T-helper 2 cell treated with Interferon-gamma antibody and Interleukin-4, amounts not matched to agents 100 ng/mL and 5 ng/mL, for 36 hours (primary cell): Measurements from ENCODE around the gene ZNF366. TPM values are rescaled to one million over a fixed set of nuclear protein-coding genes. Genes with fewer than 3 reads are reported as not detected.
"Not testable (repeated sequence)": the region's sequence is repeated elsewhere in the genome, so short reads cannot be mapped to it uniquely, and the experiment has no call there.

Source experiments
- intact Hi-C: fragments of 100-400 bp; cut with micrococcal nuclease; formaldehyde crosslinking; loops from one replicate; pipeline ENCODE4 v1.15.1; 2023
- total RNA-seq: library from RNA; stranded (reverse); gene quantifications from 2 replicates; pipeline ENCODE4 v1.2.3, GENCODE V29; 2022

ZNF366 gene
- total RNA-seq, 1 donor from 2014 or later, result not detected

DNA sequence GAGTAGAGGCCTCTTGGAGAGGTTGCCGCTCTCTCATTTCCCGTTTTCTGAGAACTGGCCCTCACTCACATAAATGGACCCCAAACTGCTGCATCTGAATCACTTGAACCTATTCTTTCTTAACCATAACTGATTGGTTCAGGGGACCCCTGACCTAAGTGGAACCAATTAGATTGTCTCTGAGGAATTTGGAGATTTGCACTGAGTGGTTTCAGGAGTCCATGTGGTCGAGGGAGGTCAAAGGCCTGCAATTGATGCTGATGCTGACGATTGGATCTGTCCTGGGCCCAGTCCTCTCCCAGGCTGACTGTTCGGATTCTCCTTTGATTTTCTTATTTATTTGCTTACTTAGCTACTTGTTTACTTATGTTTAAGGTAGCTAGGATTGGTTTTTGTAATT, 99.1 kb downstream of the ZNF366 start:
- intact Hi-C loops, result no loop called here

GRCh38 chr5:72407541-72407940, 99.7 kb downstream of the ZNF366 start:
- intact Hi-C loops, result no loop called here

- intact Hi-C loops, result no loop called here
Observed at GRCh38 chr5:72407078-72407477, 100.1 kb downstream of the ZNF366 start.

DNA sequence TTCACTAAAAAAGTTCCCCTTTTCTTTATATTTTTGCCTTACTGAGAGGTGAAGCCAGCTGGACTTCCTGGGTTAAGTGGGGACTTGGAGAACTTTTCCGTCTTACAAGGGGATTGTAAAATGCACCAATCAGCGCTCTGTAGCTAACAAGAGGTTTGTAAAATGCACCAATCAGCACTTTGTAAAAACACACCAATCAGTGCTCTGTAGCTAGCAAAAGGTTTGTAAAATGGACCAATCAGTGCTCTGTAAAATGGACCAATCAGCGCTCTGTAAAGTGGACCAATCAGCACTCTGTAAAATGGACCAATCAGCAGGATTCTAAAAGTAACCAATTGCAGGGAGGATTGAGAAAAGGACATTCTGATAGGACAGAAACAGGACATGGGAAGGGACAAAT, 102.4 kb downstream of the ZNF366 start:
- intact Hi-C loops, result not testable (repeated sequence)

- intact Hi-C loops, result no loop called here
Observed at GRCh38 chr5:72402959-72403628, 104.1 kb downstream of the ZNF366 start.

- intact Hi-C loops, result no loop called here
Observed at GRCh38 chr5:72402381-72402890, 104.8 kb downstream of the ZNF366 start.

GRCh38 chr5:72400950-72401349, 106.3 kb downstream of the ZNF366 start:
- intact Hi-C loops, result no loop called here

- intact Hi-C loops, result no loop called here
Observed at GRCh38 chr5:72397836-72398235, 109.4 kb downstream of the ZNF366 start.

- intact Hi-C loops, result no loop called here
Observed at GRCh38 chr5:72394688-72395087, 112.5 kb downstream of the ZNF366 start.

GRCh38 chr5:72393052-72393451, 114.2 kb downstream of the ZNF366 start:
- intact Hi-C loops, result no loop called here

Other genes with a start within 250 kb of the ZNF366 start
- 58.4 and 66.0 TPM in 2 replicates for gene MRPS27, start 187.2 kb downstream of the ZNF366 start, total RNA-seq
- gene PTCD2, start 187.0 kb downstream of the ZNF366 start, total RNA-seq, result 7.9 and 8.0 TPM in 2 replicates